ENCODE measurements around the gene IFITM2.
"Not testable (repeated sequence)": the region's sequence is repeated elsewhere in the genome, so short reads cannot be mapped to it uniquely, and the experiment has no call there.

The IFITM2 gene

DNA sequence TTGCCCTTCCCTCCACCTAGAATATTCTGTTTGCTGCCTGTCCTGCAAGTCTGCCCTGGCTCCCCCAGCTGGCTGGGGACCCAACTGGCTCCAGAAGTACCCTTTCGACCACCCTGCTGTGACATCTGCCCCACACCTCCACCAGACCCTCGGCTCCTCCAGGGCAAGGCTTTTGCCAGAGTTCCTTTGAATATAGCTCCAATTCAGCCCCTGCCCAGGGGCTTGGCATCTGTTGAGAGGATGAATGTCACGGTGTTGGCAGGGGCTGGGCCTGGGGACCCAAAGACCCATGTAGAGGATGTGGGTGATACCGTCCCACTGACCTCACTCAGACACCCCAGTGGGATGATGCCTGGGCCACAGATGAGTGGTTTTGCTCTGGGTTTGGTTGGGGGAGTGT is 25.4 kb upstream of the IFITM2 start:
- no peak for DNase-seq

DNA sequence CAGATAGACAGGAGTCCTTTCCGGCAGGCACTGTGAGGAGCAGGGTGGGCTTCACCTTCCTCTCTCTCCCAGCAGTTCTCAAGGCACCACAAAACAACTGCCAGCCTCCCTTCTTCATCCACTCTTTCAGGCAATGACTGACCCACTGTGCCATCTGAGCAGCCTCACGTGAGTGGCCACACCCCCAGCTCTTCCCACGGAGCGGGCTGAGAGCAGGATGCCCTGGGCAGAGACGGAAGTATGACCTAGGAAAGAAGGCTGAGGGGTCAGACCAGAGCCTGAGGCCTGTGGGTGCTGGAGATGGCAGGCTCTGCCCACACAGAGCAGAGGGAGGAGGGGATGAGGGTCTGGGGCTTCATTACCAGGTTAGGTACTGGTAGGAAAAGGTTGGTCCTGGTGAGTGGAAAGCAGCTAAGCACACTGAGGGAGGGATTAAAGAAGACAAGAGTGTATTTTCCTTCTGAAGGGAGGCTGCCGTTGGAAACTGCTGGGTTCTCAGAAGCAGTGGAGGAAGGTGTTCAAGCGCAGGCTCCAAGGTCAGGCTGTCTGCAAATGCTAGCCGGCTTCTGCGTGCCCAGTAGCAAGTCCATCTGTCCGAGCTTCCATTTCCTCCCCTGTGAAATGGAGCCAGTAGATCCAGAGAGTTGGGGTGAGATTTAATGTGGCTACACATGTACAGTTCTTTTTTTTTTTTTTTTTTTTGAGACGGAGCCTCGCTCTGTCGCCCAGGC is 24.8 kb upstream of the IFITM2 start:
- no peak for DNase-seq

DNA sequence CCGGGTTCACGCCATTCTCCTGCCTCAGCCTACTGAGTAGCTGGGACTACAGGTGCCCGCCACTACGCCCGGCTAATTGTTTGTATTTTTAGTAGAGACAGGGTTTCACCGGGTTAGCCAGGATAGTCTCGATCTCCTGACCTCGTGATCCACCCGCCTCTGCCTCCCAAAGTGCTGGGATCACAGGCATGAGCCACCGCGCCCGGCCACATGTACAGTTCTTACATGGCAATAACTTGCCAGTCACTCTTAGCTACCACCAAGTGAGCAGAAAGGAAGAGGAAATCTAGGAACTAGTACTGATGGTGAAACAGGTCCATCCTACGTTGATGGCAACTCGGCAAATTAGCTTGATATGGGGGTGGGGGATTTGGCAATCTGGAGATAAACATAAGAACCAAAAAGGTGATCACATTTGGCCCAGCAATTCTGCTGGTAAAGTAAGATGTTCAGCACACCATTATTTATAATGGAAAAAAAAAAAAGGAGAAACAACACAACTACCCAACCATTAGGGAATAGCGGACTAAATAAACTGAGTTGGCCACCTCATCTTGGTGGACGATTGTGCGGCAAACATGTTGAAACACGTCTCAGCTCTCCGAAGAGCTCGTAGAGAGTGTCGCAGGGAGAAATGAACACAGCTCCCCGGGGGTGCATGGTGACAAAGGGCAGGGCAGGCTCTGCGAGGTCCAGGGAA is 24.1 kb upstream of the IFITM2 start:
- DNase-seq: no peak

DNA sequence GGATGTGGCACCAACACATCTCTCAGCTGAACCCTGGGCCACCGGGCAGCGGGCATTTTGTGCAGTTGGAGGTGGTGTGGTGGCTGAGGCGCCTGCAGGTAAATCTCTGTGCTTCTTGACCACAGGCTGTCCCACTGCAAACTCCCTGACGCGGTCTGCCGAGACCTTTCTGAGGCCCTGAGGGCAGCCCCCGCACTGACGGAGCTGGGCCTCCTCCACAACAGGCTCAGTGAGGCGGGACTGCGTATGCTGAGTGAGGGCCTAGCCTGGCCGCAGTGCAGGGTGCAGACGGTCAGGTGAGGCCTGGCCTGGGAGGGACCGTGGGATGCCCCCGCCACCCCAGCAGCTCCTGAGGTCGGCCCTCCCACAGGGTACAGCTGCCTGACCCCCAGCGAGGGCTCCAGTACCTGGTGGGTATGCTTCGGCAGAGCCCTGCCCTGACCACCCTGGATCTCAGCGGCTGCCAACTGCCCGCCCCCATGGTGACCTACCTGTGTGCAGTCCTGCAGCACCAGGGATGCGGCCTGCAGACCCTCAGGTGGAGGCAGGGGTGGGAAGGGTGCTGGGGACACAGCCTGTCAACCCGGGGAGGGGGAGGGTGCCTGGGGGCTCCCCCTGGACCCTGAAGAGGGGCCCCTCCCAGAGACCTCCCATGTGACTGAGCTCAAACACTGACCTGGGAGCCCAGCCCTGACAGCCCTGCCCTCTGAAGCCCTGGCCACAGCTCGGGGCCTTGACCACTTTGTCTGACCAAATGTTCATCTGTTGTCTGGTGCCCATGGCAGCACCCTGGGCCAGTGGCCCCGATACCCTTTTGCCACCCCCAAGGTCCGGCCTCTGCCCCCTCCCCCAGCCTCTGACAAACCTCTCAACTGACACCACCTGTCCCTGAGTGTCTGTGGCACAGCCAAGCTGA is 23.3 kb upstream of the IFITM2 start:
- no peak for DNase-seq

DNA sequence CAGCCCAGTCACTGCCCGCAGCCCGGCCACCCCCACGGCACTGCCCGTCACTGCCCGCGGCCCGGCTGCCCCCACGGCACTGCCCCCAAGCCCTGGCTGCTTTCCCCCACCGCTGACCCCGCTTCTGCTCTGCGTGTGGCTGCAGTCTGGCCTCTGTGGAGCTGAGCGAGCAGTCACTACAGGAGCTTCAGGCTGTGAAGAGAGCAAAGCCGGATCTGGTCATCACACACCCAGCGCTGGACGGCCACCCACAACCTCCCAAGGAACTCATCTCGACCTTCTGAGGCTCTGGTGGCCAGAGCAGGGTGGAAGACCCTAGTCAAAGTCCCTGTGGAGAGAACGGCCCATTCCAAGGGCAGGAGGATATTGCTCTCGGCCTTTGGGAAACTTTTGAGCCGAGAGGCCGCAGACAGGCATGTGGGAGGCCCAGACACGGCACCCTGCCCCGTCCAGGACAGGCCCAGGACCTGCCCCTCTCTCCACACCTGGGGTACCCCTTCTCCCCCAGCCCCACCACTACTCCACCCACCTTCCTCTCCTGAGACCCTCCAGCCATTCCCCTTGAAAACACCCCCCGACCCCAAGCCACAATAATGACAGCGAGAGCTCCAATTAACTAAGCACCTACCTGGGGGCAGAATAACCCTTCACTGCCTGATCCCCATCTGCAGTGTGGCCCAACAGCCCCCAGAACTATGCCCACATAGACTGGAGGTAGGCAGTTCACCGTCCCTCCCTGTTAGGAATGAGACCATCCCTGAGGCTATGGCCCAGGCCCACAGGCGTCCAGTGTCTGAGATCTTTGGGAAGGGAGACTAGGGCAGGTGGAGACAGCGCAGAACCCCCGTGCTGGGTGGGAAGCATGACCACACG is 22.4 kb upstream of the IFITM2 start:
- no peak for DNase-seq

DNA sequence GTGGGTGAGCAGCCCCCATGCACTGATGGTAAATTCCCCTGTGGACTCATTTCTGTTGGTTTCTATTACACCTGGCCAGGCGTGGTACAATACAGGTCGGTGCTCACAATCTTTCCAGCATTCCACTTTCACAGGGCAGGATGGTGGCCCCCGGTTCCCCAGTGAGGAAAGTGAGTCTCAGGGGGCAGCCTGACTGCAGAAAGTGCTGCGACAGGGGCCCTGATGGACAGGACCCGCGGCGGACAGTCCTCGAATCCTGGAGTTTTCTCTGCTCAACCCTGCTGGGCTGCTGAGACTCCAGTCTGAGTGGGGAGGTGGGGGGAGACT is 21.8 kb upstream of the IFITM2 start:
- no peak for DNase-seq

DNA sequence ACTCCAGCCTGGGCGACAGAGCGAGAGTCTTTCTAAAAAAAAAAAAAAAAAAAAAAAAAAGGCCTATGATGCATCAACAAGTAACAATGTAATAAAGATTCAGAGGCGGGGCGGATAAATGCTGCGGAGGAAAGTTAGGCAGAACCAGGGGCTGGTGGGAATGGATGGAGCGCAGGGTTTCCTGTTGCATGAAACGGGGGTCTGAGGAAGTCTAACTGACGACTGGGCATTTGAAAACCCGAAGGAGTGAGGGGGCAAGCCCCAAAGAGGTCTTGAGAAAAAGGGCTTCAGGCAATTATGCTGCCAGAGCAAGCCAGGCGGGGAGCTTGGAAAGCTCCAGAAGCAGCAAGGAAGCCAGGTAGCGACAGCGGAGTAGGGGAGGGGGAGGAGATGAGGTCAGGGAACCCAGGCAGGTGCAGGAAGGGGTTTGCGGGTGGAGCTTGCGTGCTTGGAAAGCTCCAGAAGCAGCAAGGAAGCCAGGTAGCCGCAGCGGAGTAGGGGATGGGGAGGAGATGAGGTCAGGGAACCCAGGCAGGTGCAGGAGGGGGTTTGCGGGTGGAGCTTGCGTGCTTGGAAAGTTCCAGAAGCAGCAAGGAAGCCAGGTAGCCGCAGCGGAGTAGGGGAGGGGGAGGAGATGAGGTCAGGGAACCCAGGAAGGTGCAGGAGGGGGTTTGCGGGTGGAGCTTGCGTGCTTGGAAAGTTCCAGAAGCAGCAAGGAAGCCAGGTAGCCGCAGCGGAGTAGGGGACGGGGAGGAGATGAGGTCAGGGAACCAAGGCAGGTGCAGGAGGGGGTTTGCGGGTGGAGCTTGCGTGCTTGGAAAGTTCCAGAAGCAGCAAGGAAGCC is 20.4 kb upstream of the IFITM2 start:
- DNase-seq: not testable (repeated sequence)

DNA sequence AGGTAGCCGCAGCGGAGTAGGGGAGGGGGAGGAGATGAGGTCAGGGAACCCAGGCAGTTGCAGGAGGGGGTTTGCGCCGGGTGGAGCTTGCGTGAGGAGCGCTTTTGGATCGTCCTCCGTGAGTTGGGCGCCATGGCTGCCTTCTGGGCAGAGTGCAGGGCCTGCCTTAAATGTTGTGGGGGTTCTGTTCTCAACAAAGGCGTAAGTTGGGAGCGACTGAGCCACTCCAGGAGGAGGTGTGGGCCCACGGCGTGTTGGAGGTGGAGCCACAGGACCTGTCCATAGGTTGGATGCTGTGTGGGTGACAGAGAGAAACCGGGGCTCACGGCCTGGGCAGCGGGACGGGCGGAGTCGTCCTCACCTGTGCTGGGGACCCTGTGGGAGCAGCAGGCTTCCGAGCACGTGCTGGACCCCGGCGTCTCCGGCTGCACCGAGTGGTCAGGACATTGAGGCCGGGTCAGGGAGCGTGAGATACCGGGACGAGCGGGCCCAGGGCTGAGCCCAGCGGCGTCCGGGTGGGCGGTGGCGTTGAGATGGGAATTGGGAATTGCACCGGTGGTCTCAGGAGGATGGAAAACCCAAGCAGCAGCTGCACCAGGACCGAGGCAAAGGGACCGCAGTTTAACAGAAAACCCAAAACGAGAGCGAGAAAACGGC is 19.7 kb upstream of the IFITM2 start:
- no peak for DNase-seq

DNA sequence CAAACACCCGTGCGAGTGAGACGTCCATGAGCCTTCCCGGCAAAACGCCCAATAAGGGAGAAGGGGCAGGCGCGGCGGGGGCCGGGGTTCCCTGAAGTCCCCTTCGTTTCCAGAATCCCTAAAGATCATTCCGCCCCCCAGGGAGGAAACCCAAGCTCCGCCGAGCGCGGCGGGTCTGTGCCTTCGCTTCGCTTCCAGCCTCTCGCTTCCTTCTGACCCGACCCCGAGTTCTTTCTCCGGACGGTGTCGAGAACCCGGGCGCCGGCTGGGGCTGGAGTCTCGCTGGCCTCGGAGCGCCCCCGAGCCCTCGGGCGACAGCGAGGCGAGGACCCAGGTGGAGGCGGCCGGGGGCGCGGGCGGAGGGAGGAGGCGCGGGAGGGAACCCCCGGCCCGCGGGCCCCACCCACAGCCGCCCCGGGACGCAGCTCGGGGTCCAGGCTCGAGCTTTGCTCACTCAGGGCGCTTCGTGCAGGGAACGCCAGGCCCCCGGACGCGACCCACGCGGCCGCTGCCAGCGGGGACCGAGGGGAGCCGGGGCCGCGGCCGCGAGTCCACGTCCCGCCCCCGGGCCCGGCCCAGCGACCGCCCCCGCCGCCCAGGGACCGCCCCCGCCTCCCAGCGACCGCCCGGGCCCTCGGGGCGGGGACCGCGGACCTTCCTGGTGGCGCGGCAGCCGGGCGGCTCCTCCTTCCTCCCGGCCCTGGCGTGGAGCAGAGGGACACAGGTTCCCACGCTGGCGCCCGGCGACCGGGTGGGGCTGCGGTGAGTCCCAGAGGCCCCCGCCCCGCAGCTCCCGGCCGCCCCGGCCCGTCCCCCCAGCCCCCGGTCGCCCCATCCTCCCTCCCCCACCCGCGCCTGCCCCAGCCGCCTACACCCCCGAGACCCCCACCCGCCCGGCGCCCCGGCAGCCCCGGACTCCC is 18.9 kb upstream of the IFITM2 start, which contains the start of gene PGGHG:
Gene PGGHG, plus strand, starts transcription at position 649 of the 920 bp plus-strand sequence. CDS start 691 bp downstream, outside the sequence.
- no peak for DNase-seq

DNA sequence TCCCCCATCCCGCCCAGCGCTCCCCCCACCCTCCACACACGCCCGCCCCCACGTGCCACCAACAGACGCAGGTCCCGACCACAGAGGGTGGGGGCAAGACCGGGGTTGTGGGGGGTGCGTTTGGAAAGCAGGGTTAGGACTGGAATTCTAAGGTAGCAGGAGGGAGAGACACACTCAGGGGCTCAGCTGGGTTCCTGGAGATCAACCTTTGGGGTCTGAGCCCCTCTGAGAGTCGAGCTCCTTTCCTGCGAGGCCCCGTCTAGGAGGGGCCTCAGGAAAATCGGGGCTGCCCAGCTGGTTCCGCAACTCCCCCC is 18.3 kb upstream of the IFITM2 start:
- DNase-seq: no peak

DNA sequence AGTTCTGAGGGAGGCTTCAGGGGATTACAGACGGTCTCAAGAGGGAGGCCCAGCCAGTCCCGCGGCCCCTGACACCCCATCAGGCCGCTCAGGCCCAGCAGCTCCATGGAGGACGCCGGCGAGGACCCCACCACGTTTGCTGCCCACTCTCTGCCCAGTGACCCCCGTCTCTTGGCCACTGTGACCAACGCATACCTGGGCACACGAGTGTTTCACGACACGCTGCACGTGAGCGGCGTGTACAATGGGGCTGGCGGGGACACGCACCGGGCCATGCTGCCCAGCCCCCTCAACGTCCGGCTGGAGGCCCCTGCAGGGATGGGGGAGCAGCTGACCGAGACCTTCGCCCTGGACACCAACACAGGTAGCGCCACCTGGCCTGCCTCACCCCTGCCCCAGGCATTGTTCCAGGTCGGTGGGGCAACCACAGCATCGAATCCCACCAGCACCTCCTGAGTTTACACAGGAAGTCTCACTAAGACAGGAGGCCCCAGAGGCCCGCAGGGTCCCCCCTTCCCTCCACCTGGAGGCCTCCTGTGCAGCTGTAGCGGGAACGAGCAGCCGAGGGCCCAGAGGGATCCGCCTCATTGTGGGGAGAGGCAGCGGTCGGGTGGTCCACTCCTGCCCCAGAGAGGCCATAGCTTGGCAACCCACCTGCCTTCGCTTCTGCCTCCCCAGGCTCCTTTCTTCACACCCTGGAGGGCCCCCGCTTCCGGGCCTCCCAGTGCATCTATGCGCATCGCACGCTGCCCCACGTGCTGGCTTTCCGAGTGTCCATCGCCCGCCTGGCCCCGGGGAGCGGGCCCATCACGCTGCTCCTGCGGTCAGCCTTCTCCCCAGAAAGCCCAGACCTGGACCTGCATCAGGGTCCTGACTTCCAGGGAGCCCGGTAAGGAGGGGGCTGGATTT is 17.6 kb upstream of the IFITM2 start:
- no peak for DNase-seq

DNA sequence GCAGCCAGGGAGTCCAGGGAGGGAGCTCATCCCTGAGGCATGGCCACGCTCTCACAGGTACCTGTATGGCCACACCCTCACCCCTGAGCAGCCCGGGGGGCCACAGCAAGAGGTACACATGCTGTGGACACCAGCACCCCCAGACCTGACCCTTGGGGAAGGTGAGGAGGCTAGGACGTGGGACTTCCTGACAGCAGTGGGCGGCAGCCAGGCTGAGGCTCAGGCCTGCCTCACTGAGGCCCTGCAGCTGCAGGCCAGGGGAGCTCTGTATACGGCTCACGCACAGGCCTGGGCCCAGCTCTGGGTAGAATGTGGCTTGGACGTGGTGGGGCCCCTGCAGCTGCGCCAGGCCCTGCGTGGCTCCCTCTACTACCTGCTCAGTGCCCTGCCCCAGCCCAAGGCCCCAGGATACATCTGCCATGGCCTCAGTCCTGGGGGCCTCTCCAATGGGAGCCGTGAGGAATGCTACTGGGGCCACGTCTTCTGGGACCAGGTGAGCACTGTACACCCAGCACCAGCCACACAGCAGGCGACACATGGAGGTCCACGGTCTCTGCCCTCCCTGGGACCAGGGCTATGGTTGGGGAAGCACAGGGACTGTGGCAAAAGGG is 16.9 kb upstream of the IFITM2 start:
- DNase-seq: no peak

DNA sequence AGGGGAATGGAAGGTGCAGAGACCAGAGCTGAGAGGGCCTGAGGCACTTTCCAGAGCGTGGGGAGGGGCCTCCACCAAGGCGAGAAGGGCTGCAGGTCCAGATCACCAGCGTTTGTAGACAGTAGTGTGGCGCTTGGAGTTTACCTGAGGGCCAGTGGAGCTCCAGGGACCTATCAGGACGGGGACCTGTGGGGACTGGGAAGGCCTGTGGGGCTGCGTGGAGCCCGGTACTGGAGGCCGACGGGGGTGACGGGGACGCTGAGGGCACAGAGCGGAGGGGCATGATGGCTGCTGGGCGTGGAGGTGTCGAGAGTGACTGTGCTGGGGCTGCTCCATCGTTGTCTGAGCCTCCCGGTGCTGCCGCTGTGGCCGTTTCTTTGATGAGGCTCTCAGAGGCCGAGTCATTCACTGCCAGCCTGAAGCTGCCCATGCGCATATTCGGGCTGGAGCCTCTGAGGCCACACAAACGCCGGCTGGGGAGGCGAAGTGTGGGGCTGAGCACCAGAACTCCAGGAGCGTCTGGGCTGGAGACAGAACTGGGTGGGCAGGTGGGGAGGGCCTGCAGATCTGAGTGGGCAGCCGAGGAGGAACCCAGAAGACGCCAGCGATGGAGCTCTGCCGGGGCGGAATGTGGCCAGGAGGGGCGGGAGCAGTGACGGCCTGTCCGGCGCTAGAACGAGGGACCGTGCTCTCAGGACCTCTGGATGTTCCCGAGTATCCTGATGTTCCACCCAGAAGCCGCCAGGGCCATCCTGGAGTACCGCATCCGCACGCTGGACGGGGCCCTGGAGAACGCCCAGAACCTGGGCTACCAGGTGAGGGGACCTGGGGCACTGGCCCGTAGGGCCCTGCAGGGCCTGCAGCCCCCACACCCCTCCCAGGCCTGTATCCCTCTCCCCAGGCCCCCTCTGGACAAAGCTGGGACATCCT is 16.1 kb upstream of the IFITM2 start:
- no peak for DNase-seq

DNA sequence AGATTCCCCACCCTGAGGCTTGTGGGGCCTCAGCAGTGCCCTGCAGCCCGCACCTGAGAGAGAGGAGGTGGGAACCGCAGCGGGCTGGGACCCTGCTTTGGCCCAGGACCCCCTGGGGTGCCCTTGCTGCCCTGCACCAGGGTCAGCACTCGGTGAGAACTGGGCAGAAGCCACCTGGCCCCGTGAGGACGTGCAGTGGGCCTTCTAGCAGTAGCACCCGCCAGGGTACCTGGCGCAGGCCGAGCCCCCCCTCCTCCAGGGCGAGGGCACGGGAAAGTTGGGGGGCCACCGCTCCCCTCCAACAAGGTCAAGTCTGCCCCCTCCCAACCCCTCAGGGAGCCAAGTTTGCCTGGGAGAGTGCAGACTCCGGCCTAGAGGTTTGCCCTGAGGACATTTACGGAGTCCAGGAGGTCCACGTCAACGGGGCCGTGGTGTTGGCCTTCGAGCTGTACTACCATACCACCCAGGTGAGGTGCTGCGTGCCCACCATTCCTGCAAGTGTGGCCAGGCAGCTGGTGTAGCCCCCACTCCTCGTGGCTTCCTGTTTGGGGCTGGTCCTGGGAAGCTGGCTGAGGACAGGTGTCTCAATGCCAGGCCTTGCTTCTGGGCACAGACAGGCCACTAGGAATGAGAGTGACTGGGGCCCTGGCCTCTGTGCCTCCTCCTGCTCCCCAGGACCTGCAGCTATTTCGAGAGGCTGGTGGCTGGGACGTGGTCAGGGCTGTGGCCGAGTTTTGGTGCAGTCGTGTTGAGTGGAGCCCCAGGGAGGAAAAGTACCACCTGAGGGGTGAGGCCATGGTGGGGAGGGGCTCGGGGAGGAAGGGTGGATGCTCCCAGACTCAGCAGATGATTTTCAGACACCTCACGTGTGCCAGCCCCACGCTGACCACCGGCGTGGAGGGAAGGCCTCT is 15.2 kb upstream of the IFITM2 start:
- DNase-seq: no peak

DNA sequence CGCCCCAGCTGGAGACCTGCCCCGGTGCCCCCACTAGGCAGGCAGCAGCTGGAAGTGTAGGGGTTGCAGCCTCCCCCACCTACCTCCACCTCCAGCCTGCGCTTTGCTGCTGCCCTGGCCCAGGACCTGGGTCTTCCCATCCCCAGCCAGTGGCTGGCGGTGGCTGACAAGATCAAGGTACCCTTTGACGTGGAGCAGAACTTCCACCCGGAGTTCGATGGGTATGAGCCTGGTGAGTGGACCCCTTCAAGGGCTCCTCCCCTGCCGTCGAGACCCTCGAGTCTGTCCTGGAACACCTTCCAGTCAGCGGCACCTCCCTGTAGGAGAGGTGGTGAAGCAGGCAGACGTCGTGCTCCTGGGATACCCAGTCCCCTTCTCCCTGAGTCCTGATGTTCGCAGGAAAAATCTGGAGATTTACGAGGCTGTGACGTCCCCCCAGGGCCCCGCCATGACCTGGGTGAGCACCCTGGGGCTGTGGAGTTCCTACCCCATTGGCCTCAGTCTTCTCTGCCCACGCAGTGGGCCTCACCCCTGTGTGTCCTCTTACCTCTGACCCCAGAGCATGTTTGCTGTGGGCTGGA is 14.3 kb upstream of the IFITM2 start:
- DNase-seq: no peak
